Neutrophil (primary cell): ENCODE measurements around the gene TMEM45B.
"Not testable (repeated sequence)": the region's sequence is repeated elsewhere in the genome, so short reads cannot be mapped to it uniquely, and the experiment has no call there.

ENCODE experiments used
- H3K27ac ChIP-seq: fragments of 200-600 bp; sonication (generic); 2 replicates; pipeline ENCODE4 v1.5.1; 2016; ENCODE audit warnings: mild to moderate bottlenecking, moderate library complexity
- H3K27me3 ChIP-seq: fragments of 200-600 bp; sonication (generic); 2 replicates; pipeline ENCODE4 v1.6.0; 2016; ENCODE audit warnings: mild to moderate bottlenecking
- H3K36me3 ChIP-seq: fragments of 200-600 bp; sonication (generic); 2 replicates; pipeline ENCODE4 v1.5.1; 2017
- H3K4me1 ChIP-seq, 2 experiments: fragments of 200-600 bp in 1 of 2; sonication (generic) in 1 of 2; 1 replicate in 1 of 2; 2 replicates in 1 of 2; pipeline versions ENCODE4 v1.5.1 to v1.6.1; 2013 to 2016; ENCODE audit warnings: low read depth in 1 of 2, low read length in 1 of 2, mild to moderate bottlenecking in 1 of 2, moderate library complexity in 1 of 2; ENCODE audit not compliant: control insufficient read depth in 1 of 2, insufficient read depth in 1 of 2
- H3K4me3 ChIP-seq, 2 experiments: fragments of 200-600 bp in 1 of 2; sonication (generic) in 1 of 2; 1 replicate in 1 of 2; 2 replicates in 1 of 2; pipeline ENCODE4 v1.5.1; 2013 to 2016; ENCODE audit warnings: low read depth in 1 of 2, low read length in 1 of 2, mild to moderate bottlenecking in 1 of 2, moderate library complexity in 1 of 2
- H3K9me3 ChIP-seq: fragments of 200-600 bp; sonication (generic); 2 replicates; pipeline ENCODE4 v1.5.1; 2016
- TF ChIP-seq, protein P1 (sequence below): fragments of 200-600 bp; sonication (generic); IDR thresholded peaks from 2 replicates; pipeline ENCODE4 v1.5.1; 2016; ENCODE audit warnings: antibody characterized with exemption

TMEM45B gene

DNA sequence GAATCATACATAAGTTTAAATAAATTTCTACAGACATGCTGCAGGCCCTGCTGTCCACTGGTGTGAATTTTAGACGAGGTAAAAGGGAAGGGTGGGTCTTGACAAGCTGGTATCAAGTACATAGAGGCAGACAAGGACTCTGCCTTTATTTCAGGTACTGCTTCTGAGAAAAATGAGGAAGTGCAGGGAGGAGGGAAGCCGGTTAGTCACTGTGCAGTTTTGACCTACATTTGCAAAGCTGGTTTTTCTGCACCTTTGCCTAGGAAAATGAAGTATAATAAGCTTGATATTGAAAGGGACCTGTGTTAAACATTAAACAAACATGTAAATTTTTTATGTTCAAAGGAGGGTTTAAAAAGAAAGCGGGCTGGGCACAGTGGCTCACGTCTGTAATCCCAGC is 24.6 kb downstream of the TMEM45B start:
- TF ChIP-seq, protein P1, sequence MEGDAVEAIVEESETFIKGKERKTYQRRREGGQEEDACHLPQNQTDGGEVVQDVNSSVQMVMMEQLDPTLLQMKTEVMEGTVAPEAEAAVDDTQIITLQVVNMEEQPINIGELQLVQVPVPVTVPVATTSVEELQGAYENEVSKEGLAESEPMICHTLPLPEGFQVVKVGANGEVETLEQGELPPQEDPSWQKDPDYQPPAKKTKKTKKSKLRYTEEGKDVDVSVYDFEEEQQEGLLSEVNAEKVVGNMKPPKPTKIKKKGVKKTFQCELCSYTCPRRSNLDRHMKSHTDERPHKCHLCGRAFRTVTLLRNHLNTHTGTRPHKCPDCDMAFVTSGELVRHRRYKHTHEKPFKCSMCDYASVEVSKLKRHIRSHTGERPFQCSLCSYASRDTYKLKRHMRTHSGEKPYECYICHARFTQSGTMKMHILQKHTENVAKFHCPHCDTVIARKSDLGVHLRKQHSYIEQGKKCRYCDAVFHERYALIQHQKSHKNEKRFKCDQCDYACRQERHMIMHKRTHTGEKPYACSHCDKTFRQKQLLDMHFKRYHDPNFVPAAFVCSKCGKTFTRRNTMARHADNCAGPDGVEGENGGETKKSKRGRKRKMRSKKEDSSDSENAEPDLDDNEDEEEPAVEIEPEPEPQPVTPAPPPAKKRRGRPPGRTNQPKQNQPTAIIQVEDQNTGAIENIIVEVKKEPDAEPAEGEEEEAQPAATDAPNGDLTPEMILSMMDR, result no peak
- no peaks in the 10 kb centered on the region for H3K36me3 ChIP-seq
- H3K9me3 ChIP-seq, result no peaks in the 10 kb centered on the region
- no peak overlapping the region for H3K4me3 ChIP-seq
- no peak overlapping the region for H3K27ac ChIP-seq
- peaks cover 6 to 7% of the 10 kb centered on the region in 2 experiments for H3K4me1 ChIP-seq
- H3K27me3 ChIP-seq, result peaks cover 8% of the 10 kb centered on the region

DNA sequence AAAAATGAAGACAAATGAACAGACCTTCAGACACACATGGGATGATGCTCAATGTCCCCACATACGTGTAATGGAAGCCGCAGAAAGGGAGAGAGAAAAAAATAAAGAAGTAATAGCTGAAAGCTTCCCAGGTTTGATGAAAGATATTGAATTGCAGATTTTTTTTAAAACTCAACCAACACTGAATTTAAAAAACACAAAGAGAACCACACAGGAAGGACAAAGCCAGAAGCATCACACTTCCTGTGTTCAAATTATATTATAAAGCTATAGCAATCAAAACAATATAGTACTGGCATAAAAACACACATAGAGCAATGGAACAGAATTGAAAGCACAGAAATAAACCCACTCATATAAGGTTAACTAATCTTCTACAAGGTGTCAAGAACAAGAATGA is 26.5 kb downstream of the TMEM45B start:
- H3K9me3 ChIP-seq, result no peaks in the 10 kb centered on the region

DNA sequence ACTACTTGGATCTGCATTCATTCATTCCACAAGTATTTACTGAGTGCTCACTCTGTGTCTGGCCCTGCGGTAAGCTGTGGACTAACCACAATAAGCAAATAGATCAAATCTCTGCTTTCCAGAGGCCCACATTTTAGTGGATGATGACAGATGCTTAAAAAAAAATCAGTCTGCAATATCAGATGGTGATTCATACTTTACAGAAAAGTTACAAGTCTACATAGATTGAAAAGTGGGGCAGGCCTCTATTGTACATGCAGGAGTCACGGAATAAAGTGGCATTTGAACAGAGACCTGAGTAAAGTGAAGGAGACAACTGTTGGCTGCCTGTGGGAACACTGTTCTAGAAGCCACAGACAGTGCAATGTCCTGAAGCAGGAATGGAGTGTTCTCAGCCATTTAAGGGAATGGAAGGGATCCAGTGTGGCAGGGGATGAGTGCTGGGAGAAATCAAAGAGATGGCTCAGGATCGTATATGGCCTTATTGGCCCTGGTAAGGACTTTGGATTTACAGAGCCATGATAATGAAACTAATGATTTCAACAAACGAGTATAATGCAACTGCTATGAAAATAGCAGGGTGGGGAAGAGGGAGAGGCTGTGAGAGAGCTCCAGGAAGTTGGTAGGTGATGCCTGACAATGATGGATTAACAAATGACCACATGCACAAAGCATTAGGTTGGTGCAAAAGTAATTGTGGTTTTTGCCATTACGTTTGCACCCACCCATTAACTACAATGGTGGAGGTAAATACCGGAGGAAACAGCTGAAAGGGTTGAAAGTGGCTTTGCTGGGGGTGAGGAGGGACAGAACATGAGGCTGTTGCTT is 31.1 kb downstream of the TMEM45B start:
- Histone ChIP-seq H3K27me3 (peaks cover 8% of the 10 kb centered on the region), H3K27ac (no peak overlapping the region), H3K4me1 (no peaks in the 10 kb centered on the region), H3K36me3 (no peaks in the 10 kb centered on the region), H3K4me3 (no peak overlapping the region), H3K9me3 (no peaks in the 10 kb centered on the region)
- TF ChIP-seq, protein P1, result no peak

More for the DNA sequence above, 26.5 kb downstream of the TMEM45B start:
- TF ChIP-seq, protein P1, result no peak
- H3K27ac ChIP-seq, result no peak overlapping the region
- H3K36me3 ChIP-seq, result no peaks in the 10 kb centered on the region
- peaks cover 8% of the 10 kb centered on the region for H3K27me3 ChIP-seq
- peaks cover 6 to 7% of the 10 kb centered on the region in 2 experiments for H3K4me1 ChIP-seq
- no peak overlapping the region for H3K4me3 ChIP-seq

DNA sequence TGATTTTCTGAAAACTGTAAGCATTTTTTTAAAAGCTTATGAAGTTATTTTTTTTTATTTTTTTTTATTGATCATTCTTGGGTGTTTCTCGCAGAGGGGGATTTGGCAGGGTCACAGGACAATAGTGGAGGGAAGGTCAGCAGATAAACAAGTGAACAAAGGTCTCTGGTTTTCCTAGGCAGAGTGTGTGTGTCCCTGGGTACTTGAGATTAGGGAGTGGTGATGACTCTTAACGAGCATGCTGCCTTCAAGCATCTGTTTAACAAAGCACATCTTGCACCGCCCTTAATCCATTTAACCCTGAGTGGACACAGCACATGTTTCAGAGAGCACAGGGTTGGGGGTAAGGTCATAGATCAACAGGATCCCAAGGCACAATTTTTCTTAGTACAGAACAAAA is 31.7 kb downstream of the TMEM45B start:
- H3K36me3 ChIP-seq, H3K27me3 ChIP-seq, H3K27ac ChIP-seq, H3K9me3 ChIP-seq, H3K4me3 ChIP-seq, H3K4me1 ChIP-seq: not testable (repeated sequence)

DNA sequence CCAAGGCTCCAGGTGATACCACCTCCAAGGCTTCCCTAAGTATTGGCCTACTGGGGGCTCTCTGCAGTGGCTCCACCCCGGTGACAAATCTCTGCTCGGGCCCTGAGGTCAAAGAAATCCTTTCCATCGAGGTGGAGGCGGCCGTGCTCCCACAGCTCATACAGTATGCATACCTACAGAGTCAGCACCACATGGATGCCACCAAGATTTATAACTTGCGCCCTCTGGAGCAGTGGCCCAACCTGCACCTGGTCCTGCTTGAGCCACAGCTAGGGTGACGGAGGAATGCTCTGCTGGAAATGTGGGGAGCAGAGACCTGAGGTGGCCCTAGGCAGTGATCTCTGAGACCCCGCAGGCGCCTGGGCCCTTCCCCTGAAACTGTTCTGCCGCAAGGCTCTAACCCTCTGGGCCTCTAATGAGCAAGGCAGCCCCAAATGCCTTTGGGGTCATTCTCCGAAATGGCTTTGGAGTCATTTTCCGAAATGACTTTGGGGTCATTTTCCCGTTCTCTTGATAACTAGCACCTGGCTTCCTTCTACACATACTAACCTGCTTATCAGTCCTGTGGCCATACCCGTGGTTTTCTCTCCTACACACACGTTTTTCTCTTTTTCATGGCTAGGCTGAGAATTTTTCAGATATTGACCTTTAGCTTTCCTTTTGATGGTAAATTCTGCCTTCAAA is 33.9 kb downstream of the TMEM45B start:
- Histone ChIP-seq H3K27me3 (no peaks in the 10 kb centered on the region), H3K9me3 (no peaks in the 10 kb centered on the region), H3K4me1 (peaks cover 17 to 23% of the 10 kb centered on the region in 2 experiments), H3K4me3 (no peak overlapping the region), H3K27ac (no peak overlapping the region), H3K36me3 (no peaks in the 10 kb centered on the region)
- TF ChIP-seq, protein P1, result no peak
